Large intestine (tissue), 3 donors: Measurements from ENCODE around the gene TXNDC11. TPM values are rescaled to one million over a fixed set of nuclear protein-coding genes. Genes with fewer than 3 reads are reported as not detected.

Experiments
- DNase-seq, 2 donors: peaks; one replicate each; pipeline versions ENCODE4 v3.0.0 to v3.0.0-alpha.2; 2013
- H3K27ac ChIP-seq: one replicate; pipeline ENCODE4 v1.5.1; 2013; ENCODE audit warnings: low read length
- H3K27me3 ChIP-seq: 2 replicates; pipeline ENCODE4 v1.6.1; 2013; ENCODE audit warnings: low read length; ENCODE audit not compliant: control insufficient read depth, insufficient read depth
- H3K36me3 ChIP-seq: 2 replicates; pipeline ENCODE4 v1.6.1; 2013; ENCODE audit warnings: low read length; ENCODE audit not compliant: control insufficient read depth, insufficient read depth
- H3K4me1 ChIP-seq: one replicate; pipeline ENCODE4 v1.6.1; 2013; ENCODE audit warnings: low read length; ENCODE audit not compliant: control insufficient read depth, insufficient read depth
- H3K4me3 ChIP-seq: one replicate; pipeline ENCODE4 v1.5.1; 2013; ENCODE audit warnings: low read length
- H3K9me3 ChIP-seq: one replicate; pipeline ENCODE4 v1.6.1; 2013; ENCODE audit warnings: mild to moderate bottlenecking, low read depth, low read length, moderate library complexity; ENCODE audit not compliant: control insufficient read depth
- WGBS: methylation state at CpG from one replicate; pipeline ENCODE4 v1.1.5; 2013; ENCODE audit warnings: low lambda C conversion rate; ENCODE audit not compliant: insufficient coverage; 5-methylcytosine and 5-hydroxymethylcytosine counted together
- polyA plus RNA-seq: library from polyadenylated mRNA; unstranded; fragments of 120-200 nt; gene quantifications from one replicate; pipeline ENCODE4 v1.2.1, GENCODE V29; 2013

Gene TXNDC11
- polyA plus RNA-seq, 1 donor: 42.5 TPM

DNA sequence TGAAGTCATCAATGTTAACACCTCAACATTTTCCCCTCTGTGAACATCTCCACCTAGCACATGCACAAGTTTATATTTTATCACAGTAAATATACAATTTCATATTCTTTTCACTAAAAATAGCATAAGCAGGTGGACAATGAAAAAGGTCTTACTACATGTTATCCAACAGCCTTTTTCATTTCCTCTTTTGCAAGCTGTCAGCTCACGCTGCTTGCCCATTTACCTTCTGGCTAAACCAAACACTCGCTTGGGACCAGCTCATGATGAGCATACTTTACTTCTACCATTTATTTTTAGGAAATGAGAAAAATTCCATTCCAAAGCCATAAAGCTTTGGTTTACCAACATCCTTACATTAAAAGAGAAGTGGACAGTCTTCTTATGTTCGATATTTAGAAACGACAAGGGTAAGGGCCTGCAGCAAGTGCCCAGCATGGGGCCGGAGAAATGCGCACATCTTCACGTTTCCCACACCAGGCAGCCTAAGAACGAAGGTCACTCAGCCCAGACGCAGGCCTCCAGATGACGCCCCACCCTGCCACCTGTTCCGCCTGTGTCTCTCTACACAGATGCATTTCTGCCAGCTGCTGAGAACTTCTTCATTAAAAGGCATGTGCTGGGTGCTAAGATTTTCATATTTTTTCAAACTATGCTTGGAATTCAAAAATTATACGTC is 60.5 kb downstream of the TXNDC11 start:
- Histone ChIP-seq H3K4me1 (peaks cover 3% of the 10 kb centered on the region), H3K36me3 (peaks cover 88% of the 10 kb centered on the region), H3K27me3 (no peaks in the 10 kb centered on the region), H3K27ac (no peak overlapping the region), H3K4me3 (no peak overlapping the region), H3K9me3 (no peaks in the 10 kb centered on the region)
- WGBS: 80% methylated on average over 1 of the region's 12 CpGs
- peak in 1 of 2 donors; percentile 63 for DNase-seq

DNA sequence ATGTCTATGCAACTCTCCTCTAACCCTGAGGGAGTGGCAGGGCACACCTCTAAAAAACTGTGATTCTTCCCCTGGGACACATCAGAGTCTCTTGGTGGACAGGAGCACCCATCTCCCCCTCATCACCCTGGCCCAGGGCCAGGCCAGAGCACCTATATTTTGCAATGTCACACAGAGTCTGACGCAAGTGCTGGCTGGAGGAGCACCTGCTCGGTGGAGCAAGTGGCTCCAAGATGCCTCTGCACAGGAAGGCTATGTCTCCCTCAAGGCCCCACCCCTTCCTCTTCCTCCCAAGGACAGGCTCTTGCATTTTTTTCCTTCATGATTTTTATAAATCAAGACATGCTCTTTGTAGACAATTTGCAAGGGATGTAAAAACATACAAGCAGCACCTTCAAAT is 61.1 kb downstream of the TXNDC11 start:
- peaks cover 3% of the 10 kb centered on the region for H3K4me1 ChIP-seq
- no peak overlapping the region for H3K27ac ChIP-seq
- no peaks in the 10 kb centered on the region for H3K27me3 ChIP-seq
- no peak for DNase-seq
- no peak overlapping the region for H3K4me3 ChIP-seq
- H3K36me3 ChIP-seq: peaks cover 88% of the 10 kb centered on the region
- WGBS: no CpG with 5 or more reads among the region's 2 CpGs
- H3K9me3 ChIP-seq: no peaks in the 10 kb centered on the region

DNA sequence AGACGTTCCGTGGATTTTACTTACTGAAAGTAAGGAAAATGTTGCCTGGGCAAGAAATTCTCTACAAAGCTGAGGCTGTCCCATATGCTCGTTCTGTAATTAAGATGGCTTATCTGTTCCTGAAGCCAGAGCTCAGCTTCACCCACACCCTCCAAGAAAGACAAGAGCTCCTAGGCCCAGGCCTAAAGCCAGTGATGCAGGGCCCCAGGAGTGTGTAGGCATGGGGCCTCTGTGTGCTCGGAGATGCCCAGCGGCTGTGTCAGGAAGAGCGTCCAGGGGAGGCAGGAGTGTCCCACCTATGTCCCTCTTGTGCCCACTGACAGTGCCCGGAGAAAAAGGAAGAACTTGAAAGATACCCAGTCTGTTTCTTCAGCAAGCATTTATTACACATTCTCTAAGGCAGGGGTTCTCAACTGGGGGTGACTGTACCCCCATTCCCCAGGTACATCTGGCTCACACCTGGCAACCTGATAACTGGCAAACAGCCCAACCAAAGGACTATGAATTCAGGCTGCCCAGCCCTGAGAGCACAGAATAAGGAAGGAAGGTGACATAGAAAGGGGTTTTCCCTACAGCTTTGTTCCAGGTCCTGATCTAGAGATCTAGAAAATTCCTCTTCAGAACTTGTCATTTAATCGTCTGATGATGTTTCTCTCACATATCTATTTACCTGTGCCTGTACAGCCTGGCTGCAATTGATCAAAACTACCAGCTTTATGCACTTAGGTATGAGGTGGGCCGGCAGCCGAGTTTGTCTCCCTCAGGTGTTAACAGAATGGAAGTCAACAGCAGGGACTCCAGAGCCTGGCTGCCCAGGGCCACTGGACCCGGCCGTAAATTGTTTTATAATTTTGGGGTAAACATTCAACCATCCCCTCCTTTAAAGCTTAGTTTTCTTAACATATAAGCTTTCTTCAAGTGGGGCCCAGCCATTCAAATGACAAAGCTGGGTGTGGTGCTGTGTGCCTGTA is 62.4 kb downstream of the TXNDC11 start:
- H3K4me1 ChIP-seq: peaks cover 4% of the 10 kb centered on the region
- no CpG with 5 or more reads among the region's 12 CpGs for WGBS
- H3K27ac ChIP-seq: no peak overlapping the region
- no peaks in the 10 kb centered on the region for H3K9me3 ChIP-seq
- DNase-seq: no peak
- H3K36me3 ChIP-seq: peaks cover 86% of the 10 kb centered on the region
- H3K27me3 ChIP-seq: no peaks in the 10 kb centered on the region
- no peak overlapping the region for H3K4me3 ChIP-seq

DNA sequence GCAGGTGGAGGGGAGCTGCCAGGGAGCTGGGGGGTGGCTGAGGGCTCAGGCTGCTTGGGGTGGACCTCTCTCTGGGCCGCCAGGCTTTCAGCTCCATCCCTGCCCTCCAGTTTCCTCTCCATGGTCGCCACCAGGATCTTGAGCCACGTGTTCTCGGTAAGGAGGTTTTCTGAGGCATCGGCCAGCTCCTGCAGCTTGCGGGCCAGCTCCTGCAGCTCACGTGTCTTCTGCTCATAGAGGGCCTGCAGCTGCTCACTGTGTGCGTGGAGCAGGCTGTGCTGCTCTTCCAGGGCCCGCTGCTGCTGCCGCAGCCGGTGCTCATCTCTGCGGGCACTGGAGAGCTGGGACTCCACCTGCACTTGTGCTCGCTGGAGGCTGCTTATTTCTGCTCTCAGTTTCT is 63.4 kb downstream of the TXNDC11 start:
- no peak overlapping the region for H3K4me3 ChIP-seq
- DNase-seq: no peak
- no peaks in the 10 kb centered on the region for H3K27me3 ChIP-seq
- H3K27ac ChIP-seq: no peak overlapping the region
- WGBS: no CpG with 5 or more reads among the region's 13 CpGs
- H3K36me3 ChIP-seq: peaks cover 76% of the 10 kb centered on the region
- H3K4me1 ChIP-seq: peaks cover 13% of the 10 kb centered on the region
- no peaks in the 10 kb centered on the region for H3K9me3 ChIP-seq

DNA sequence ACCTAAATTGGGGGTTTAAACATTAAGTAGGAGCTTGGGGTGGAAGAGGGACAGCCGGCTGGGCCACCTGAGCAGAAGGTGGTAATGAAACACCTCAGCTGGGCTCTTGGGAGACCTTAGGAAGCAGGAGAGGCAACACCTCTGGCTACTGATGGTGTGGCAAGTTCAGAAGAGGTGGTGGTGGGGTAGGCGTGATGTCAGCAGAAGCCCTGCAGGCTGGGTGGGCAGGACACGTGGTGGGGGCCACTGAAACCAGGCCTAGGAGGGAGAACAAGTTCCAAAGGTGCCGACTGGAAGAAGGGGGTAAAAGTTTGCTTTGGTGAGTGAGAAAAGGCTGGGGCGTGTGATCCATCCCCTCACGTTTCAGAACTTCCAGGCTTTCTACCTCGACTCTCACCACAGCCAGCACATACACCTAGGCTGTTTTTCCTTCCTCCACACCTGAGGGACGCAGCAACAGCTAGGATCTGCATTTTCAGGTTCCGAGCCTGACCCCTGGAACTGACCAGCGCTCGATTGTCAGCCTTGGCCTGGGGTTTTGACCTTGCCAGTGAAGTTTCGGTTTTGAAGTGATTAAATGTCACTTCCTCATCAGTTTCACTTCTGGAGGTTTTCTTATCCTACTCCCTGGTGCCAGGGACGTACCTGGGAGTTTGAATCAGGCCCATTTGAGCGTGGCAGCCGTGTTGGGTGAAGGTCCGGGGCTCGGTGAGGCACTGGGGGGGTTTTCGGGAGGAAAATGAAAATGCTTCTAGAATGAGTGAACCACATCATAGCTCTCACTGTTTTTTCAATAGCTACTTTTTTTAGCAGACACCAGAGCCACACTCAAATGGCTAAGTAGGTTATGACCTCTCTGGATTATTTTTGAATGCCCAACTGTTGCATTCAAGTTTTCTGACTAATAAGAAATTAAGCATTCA is 64.4 kb downstream of the TXNDC11 start:
- H3K36me3 ChIP-seq: peaks cover 65% of the 10 kb centered on the region
- peaks cover 14% of the 10 kb centered on the region for H3K4me1 ChIP-seq
- 70% methylated on average over 2 of the region's 18 CpGs for WGBS
- no peak overlapping the region for H3K4me3 ChIP-seq
- H3K27me3 ChIP-seq: no peaks in the 10 kb centered on the region
- no peak overlapping the region for H3K27ac ChIP-seq
- H3K9me3 ChIP-seq: no peaks in the 10 kb centered on the region
- DNase-seq: no peak

DNA sequence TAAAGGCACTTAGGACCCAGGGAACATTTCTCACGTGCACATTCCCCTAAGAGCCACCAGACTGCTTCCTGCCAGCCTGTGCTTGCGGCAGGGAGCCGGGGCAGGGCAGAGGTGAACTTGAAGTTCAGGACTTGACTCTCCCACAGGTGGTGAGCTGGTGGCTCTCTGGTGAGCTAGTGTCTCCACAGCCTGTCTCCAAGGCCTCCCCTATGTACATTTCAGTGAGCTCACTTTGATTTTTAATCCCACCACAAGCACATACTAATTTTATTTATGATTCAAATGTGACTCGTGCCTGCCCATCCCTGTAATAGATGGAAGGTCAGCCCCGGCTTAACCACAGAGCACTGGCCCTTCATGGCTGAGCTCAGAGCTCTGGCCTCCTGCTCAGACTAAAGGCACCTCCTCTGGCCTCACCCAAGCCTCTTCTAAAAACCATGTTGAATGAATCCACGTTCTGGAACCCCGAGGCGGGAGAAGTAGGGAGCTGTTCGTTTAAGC is 65.2 kb downstream of the TXNDC11 start:
- Histone ChIP-seq H3K4me1 (peaks cover 14% of the 10 kb centered on the region), H3K9me3 (no peaks in the 10 kb centered on the region), H3K27me3 (no peaks in the 10 kb centered on the region), H3K27ac (no peak overlapping the region), H3K36me3 (peaks cover 60% of the 10 kb centered on the region), H3K4me3 (no peak overlapping the region)
- WGBS: no CpG with 5 or more reads among the region's 9 CpGs
- DNase-seq: no peak

DNA sequence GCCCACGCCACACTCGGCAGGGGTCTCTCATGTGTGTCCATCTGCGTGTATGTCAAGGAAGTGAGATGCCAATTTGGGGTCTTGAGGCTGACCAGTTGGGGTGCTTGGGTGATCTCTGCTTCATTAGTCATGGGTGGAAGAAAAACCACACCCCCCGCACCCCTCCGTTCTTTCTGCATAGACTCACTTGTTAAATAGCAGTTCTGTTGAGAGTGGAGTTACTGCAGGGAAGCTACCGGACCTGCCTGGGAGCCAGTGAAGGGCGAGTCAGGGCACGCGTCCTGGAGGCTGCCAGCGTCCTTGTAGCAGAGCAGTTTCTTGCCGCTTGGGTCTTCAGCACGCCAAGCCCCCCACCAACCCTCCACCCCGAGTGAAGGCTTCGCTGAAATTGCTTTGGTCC is 65.9 kb downstream of the TXNDC11 start:
- H3K36me3 ChIP-seq: peaks cover 58% of the 10 kb centered on the region
- DNase-seq: no peak
- peaks cover 11% of the 10 kb centered on the region for H3K4me1 ChIP-seq
- H3K4me3 ChIP-seq: no peak overlapping the region
- no peak overlapping the region for H3K27ac ChIP-seq
- no CpG with 5 or more reads among the region's 14 CpGs for WGBS
- no peaks in the 10 kb centered on the region for H3K27me3 ChIP-seq
- H3K9me3 ChIP-seq: no peaks in the 10 kb centered on the region

DNA sequence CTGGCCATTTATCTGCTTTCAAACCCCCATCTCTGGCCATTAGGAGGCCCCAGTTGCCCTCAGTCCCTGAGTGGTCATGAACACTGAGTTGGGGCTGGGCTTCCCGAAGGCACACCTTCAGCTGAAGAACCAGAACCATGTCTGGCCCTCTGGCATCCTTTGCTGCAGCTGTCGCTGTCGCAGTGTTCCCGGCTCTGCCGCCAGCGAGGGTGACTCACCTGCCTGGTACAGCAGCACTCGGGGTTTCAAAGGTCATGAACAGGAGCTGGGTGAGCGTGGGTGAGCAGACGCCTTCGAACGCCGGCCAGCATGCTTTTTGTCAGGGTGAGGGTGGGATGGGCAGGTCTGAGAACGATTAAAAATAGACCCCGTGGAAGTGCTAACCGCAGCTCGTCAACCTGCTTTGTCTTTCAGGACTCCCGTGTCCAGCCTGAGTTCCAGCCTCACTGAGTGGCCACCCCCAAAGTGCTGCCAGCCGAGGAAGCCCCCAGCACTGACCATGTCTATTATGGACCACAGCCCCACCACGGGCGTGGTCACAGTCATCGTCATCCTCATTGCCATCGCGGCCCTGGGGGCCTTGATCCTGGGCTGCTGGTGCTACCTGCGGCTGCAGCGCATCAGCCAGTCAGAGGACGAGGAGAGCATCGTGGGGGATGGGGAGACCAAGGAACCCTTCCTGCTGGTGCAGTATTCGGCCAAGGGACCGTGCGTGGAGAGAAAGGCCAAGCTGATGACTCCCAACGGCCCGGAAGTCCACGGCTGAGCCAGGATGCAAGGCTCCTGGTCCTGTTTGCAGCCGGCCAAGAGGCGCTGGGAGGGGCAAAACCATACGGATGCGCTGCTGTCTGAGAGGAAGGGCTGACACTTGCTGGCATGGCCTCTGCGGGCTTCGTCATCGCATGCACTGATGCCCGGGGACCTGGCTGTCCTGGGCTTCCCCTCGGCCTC is 66.8 kb downstream of the TXNDC11 start:
- DNase-seq: peak; percentile 64 to 83
- H3K27ac ChIP-seq: no peak overlapping the region
- H3K36me3 ChIP-seq: peaks cover 49% of the 10 kb centered on the region
- H3K4me3 ChIP-seq: no peak overlapping the region
- peaks cover 11% of the 10 kb centered on the region for H3K4me1 ChIP-seq
- no peaks in the 10 kb centered on the region for H3K9me3 ChIP-seq
- no peaks in the 10 kb centered on the region for H3K27me3 ChIP-seq
- WGBS: no CpG with 5 or more reads among the region's 42 CpGs

DNA sequence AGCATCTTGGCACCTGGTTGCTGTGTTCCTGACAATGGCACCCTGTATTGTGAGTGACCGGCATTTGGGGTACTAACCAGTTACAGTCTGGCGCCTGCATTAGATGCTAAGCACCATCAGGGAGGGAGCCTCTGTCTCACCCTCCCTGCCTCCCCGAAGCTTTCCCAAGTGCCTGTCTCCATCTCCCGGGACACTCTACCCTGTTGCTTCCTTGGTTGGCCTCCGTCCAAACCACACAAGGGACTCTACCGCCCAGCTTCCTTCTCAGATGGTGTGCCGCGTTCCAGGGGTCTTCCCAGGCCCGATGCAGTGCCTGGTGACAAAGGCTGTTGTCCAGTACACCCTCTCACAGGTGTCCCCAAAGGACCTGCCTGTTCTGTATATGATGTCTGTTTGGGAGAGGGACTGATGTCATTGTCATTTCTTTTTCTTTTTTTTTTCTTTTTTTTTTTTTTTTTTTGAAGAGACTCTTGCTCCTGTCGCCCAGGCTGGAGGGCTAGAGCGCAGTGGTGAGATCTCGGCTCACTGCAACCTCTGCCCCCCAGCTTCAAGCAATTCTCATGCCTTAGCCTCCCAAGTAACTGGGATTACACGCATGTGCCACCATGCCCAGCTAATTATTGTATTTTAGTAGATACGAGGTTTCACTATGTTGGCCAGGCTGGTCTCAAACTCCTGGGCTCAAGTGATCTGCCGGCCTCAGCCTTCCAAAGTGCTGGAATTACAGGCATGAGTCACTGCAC is 67.7 kb downstream of the TXNDC11 start:
- peaks cover 11% of the 10 kb centered on the region for H3K4me1 ChIP-seq
- H3K36me3 ChIP-seq: peaks cover 40% of the 10 kb centered on the region
- DNase-seq: no peak
- no CpG with 5 or more reads among the region's 15 CpGs for WGBS
- H3K27ac ChIP-seq: no peak overlapping the region
- H3K27me3 ChIP-seq: no peaks in the 10 kb centered on the region
- H3K4me3 ChIP-seq: no peak overlapping the region
- no peaks in the 10 kb centered on the region for H3K9me3 ChIP-seq
